Stomach (tissue), 4 donors: ENCODE data around the gene TAF4.

Experiments used
- CTCF ChIP-seq, 7 experiments: fragments of 450-650 bp in 4 of 7; fragments of 200-600 bp in 3 of 7; sonication (generic) in 3 of 7; IDR thresholded peaks; one replicate each; pipeline ENCODE4 v1.5.1; 2016 to 2019; ENCODE audit warnings: antibody characterized with exemption in 7 of 7, control low read depth in 2 of 7, mild to moderate bottlenecking in 1 of 7
- POLR2A ChIP-seq, 4 donors: fragments of 450-650 bp; IDR thresholded peaks; one replicate each; pipeline ENCODE4 v1.6.1; 2016; ENCODE audit warnings: antibody characterized with exemption in 4 of 4, control low read depth in 2 of 4, mild to moderate bottlenecking in 1 of 4, moderate library complexity in 1 of 4

- TF ChIP-seq CTCF (IDR thresholded peaks at IDR 0.05), result no peak
- TF ChIP-seq POLR2A (IDR thresholded peaks at IDR 0.05), result no peak
Measured at GRCh38 chr20:62043131-62043914, 22.4 kb downstream of the TAF4 start.
